Transverse colon (tissue), 4 donors: ENCODE measurements around the gene SCAF1.

Experiments used
- CTCF ChIP-seq, 5 experiments: fragments of 200-600 bp in 3 of 5; fragments of 450-650 bp in 2 of 5; sonication (generic) in 3 of 5; IDR thresholded peaks; 1 replicate in 2 of 5; 2 replicates in 3 of 5; pipeline ENCODE4 v1.5.1; 2016 to 2017; ENCODE audit warnings: antibody characterized with exemption in 5 of 5, inconsistent platforms in 3 of 5, mild to moderate bottlenecking in 2 of 5, moderate library complexity in 1 of 5
- EP300 ChIP-seq: sonication (generic); formaldehyde crosslinking; IDR thresholded peaks from one replicate; pipeline ENCODE4 v1.6.1; 2017; ENCODE audit warnings: antibody characterized with exemption, low read depth
- POLR2AphosphoS5 ChIP-seq, 3 donors: sonication (generic); formaldehyde crosslinking; IDR thresholded peaks; one replicate each; pipeline ENCODE4 v1.6.1; 2016; ENCODE audit warnings: antibody characterized with exemption in 3 of 3

- TF ChIP-seq CTCF (IDR thresholded peaks at IDR 0.05) (no peak), EP300 (no peak), POLR2AphosphoS5 (IDR thresholded peaks at IDR 0.05) (no peak)
These were observed 39.2 kb upstream of the SCAF1 start for GRCh38 chr19:49602806-49603205.
